ENCODE results near the gene ASF1B. TPM values are rescaled to one million over a fixed set of nuclear protein-coding genes. Genes with fewer than 3 reads are reported as not detected.

The ASF1B gene
- total RNA-seq, 3 donors from 2014 or later (not counting 1 experiment from before 2014, with no cell fraction given), result 4.5 to 5.5 (median 4.8) TPM

GRCh38 chr19:14089662-14090508 lies 46.5 kb downstream of the ASF1B start:
- Mint-ChIP-seq H3K27ac (peak overlapping the region; percentile 40 to 56), H3K4me1 (peaks cover 14 to 15% of the 10 kb centered on the region in 2 donors), H3K4me3 (peak overlapping the region; percentile 74), H3K9me3 (no peaks in the 10 kb centered on the region), H3K36me3 (no peaks in the 10 kb centered on the region), H3K27me3 (ENCODE audit: low read depth in 2 of 2) (no peaks in the 10 kb centered on the region)
- Histone ChIP-seq H3K9me3 (ENCODE audit: control insufficient read depth, insufficient read depth, low read length) (peaks cover 7% of the 10 kb centered on the region), H3K27ac (ENCODE audit: low read length) (no peak overlapping the region), H3K4me3 (ENCODE audit: low read length) (peak overlapping the region; percentile 40), H3K4me1 (ENCODE audit: control insufficient read depth, insufficient read depth, low read length) (peaks cover 17% of the 10 kb centered on the region), H3K36me3 (ENCODE audit: control insufficient read depth, insufficient read depth, low read length) (peaks cover 8% of the 10 kb centered on the region), H3K27me3 (ENCODE audit: control insufficient read depth, insufficient read depth, low read length) (no peaks in the 10 kb centered on the region)
- ATAC-seq (peak; percentile 10 to 16 (median 12)), DNase-seq (peak; percentile 42 to 78)
- TF ChIP-seq, protein P1, sequence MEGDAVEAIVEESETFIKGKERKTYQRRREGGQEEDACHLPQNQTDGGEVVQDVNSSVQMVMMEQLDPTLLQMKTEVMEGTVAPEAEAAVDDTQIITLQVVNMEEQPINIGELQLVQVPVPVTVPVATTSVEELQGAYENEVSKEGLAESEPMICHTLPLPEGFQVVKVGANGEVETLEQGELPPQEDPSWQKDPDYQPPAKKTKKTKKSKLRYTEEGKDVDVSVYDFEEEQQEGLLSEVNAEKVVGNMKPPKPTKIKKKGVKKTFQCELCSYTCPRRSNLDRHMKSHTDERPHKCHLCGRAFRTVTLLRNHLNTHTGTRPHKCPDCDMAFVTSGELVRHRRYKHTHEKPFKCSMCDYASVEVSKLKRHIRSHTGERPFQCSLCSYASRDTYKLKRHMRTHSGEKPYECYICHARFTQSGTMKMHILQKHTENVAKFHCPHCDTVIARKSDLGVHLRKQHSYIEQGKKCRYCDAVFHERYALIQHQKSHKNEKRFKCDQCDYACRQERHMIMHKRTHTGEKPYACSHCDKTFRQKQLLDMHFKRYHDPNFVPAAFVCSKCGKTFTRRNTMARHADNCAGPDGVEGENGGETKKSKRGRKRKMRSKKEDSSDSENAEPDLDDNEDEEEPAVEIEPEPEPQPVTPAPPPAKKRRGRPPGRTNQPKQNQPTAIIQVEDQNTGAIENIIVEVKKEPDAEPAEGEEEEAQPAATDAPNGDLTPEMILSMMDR (IDR thresholded peaks at IDR 0.05), result no peak
- WGBS (ENCODE audit: insufficient coverage), result under 1% methylated on average over 139 of the region's 142 CpGs
- intact Hi-C loops (cut with micrococcal nuclease), result loop anchor here (2.0 to 5.0 kb wide), 2 partner anchors 29 to 47 kb away; partner anchors contain the start of gene ASF1B

GRCh38 chr19:14089412-14089661 lies 47.1 kb downstream of the ASF1B start:
- TF ChIP-seq, protein P1 (IDR thresholded peaks at IDR 0.05), result no peak
- intact Hi-C loops (cut with micrococcal nuclease), result no loop called here
- Mint-ChIP-seq H3K36me3 (no peaks in the 10 kb centered on the region), H3K4me1 (peaks cover 14 to 15% of the 10 kb centered on the region in 2 donors), H3K27me3 (ENCODE audit: low read depth in 2 of 2) (no peaks in the 10 kb centered on the region), H3K27ac (peak overlapping the region in 1 of 2 donors; percentile 39), H3K9me3 (no peaks in the 10 kb centered on the region), H3K4me3 (peak overlapping the region; percentile 74)
- Histone ChIP-seq H3K9me3 (ENCODE audit: control insufficient read depth, insufficient read depth, low read length) (peaks cover 7% of the 10 kb centered on the region), H3K4me3 (ENCODE audit: low read length) (no peak overlapping the region), H3K36me3 (ENCODE audit: control insufficient read depth, insufficient read depth, low read length) (peaks cover 8% of the 10 kb centered on the region), H3K27ac (ENCODE audit: low read length) (no peak overlapping the region), H3K27me3 (ENCODE audit: control insufficient read depth, insufficient read depth, low read length) (no peaks in the 10 kb centered on the region), H3K4me1 (ENCODE audit: control insufficient read depth, insufficient read depth, low read length) (peaks cover 17% of the 10 kb centered on the region)
- ATAC-seq (no peak), DNase-seq (peak in 1 of 2 donors; percentile 63)
- 35% methylated on average over 16 of the region's 16 CpGs for WGBS (ENCODE audit: insufficient coverage)

- TF ChIP-seq, protein P1 (IDR thresholded peaks at IDR 0.05), result no peak
- peaks cover 17% of the 10 kb centered on the region for H3K4me1 ChIP-seq (ENCODE audit: control insufficient read depth, insufficient read depth, low read length)
- ATAC-seq (no peak), DNase-seq (no peak)
- no peaks in the 10 kb centered on the region for H3K36me3 Mint-ChIP-seq
- H3K4me3 Mint-ChIP-seq, result peak overlapping the region; percentile 74
- H3K4me3 ChIP-seq (ENCODE audit: low read length), result no peak overlapping the region
- H3K9me3 ChIP-seq (ENCODE audit: control insufficient read depth, insufficient read depth, low read length), result peaks cover 7% of the 10 kb centered on the region
- no peaks in the 10 kb centered on the region for H3K27me3 ChIP-seq (ENCODE audit: control insufficient read depth, insufficient read depth, low read length)
- intact Hi-C loops (cut with micrococcal nuclease), result no loop called here
- 95% methylated on average over 30 of the region's 30 CpGs for WGBS (ENCODE audit: insufficient coverage)
- H3K27me3 Mint-ChIP-seq (ENCODE audit: low read depth in 2 of 2), result no peaks in the 10 kb centered on the region
- no peak overlapping the region for H3K27ac ChIP-seq (ENCODE audit: low read length)
- peaks cover 14 to 15% of the 10 kb centered on the region in 2 donors for H3K4me1 Mint-ChIP-seq
- H3K36me3 ChIP-seq (ENCODE audit: control insufficient read depth, insufficient read depth, low read length), result peaks cover 8% of the 10 kb centered on the region
- H3K27ac Mint-ChIP-seq, result peak overlapping the region in 1 of 2 donors; percentile 39
- H3K9me3 Mint-ChIP-seq, result no peaks in the 10 kb centered on the region
Observed at GRCh38 chr19:14088634-14089411, 47.6 kb downstream of the ASF1B start.

Data from natural killer cell (primary cell).